Measurements from ENCODE around the gene TMEM143.
"Not testable (repeated sequence)": the region's sequence is repeated elsewhere in the genome, so short reads cannot be mapped to it uniquely, and the experiment has no call there.

The TMEM143 gene

GRCh38 chr19:48325265-48325910, 38.4 kb downstream of the TMEM143 start, which contains the start of gene EMP3:
Gene EMP3 (plus strand): TSS chr19:48325552. CDS start chr19:48326845, 1,293 bp downstream.
- peak; percentile 86 for DNase-seq

- peak; percentile 95 for DNase-seq
Measured at GRCh38 chr19:48321622-48322591, 41.8 kb downstream of the TMEM143 start.

- DNase-seq: peak; percentile 93
Measured at GRCh38 chr19:48321372-48321621, 42.4 kb downstream of the TMEM143 start.

GRCh38 chr19:48319647-48320541, 43.8 kb downstream of the TMEM143 start:
- DNase-seq: peak; percentile 81

DNA sequence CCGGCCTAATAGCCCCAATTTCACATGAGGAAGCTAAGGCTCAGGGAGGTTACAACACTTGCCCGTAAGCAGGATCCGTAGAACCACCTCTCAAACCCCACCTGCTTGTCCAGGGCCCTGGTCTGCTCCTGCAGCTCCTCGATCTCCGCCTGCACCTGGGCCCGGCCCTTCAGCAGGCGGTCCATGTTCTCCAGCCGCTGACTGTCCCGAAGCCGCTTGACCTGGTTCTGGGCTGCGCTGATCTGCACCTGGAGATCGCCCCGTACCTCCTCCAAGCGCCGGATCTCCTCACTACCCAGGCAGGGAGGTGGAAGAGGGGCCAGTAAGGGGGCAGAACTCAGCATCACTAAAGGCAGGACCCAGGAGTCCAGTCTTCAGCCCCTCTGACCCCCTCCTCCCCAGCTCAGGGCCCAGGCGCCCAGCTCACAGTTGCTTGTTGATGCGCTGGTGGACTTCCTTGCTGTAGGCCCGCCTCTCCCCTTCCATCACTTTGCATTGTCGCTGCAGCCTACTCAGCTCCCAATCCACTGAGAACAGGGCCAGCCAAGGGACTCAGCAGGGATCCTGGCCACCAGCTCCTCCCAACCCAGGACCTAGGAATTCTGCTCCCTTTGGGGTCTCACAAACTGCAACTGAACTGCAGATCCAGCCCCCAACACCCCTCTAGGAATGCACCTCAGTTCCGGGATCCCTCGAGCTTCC, 45.3 kb downstream of the TMEM143 start:
- no peak for DNase-seq

- not testable (repeated sequence) for DNase-seq
Measured at GRCh38 chr19:48317708-48317960, 46.1 kb downstream of the TMEM143 start.

DNA sequence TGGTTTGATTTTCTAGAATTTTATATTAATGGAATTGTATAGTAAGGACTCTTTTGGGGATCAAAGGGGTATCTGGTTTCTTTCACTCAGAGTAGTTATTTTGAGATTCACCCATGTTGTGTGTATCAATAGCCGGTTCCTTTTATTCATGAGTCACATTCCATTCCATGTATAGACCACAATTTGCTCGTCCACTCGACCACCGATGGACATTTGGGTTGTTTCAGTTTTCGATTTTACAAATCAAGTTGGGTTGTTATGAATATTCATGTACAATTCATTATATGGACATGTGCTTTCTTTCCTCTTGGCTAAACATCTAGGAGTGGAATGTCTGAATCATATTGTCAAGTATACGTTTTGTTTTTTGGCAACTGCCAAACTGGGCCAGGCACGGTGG, 48.0 kb downstream of the TMEM143 start:
- DNase-seq: no peak

GRCh38 chr19:48311384-48311783, 52.4 kb downstream of the TMEM143 start:
- no peak for DNase-seq

- DNase-seq: no peak
Measured at GRCh38 chr19:48310227-48310626, 53.5 kb downstream of the TMEM143 start.

- DNase-seq: not testable (repeated sequence)
Measured at GRCh38 chr19:48309731-48310130, 54.0 kb downstream of the TMEM143 start.

- no peak for DNase-seq
Measured at GRCh38 chr19:48308631-48309586, 54.8 kb downstream of the TMEM143 start.

DNA sequence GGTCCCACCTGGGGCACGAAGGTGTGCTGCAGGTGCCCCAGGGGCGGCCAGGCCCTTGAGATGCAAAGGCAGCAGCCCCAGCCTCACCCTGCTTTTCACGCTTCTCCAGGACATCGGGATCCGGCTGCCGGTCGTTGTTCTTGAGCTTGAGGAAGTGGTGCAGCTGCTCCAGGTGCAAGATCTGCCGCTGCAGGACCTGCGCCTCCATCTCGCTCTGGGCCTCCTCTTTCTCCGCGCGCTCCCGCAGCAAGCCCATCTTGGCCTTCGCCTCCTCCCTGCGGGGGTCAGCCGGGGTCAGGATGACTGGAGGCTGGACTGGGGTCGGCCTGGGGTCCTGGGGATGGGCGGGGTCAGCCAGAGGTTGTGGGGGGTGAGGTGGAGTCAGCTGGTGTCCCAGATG, 59.9 kb downstream of the TMEM143 start:
- no peak for DNase-seq

GRCh38 chr19:48303367-48303766, 60.4 kb downstream of the TMEM143 start:
- no peak for DNase-seq

DNA sequence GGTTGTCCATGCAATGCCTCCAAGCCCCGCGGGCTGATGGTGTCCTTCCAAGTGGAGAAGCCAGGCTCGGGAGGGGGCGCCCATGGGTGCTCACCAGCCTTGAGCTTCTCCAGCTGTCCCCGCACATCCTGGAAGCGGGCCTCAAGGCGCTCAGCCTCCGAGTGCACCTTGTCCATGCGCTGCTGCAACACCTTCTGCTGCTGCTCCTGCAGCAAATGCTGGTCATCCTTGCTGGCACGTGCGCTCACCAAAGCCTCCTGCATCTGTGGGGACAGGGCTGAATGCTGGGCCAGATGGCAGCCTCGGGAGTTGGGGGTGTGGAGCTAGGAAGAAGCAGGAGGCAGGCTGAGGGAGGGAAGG, 61.2 kb downstream of the TMEM143 start:
- no peak for DNase-seq

DNA sequence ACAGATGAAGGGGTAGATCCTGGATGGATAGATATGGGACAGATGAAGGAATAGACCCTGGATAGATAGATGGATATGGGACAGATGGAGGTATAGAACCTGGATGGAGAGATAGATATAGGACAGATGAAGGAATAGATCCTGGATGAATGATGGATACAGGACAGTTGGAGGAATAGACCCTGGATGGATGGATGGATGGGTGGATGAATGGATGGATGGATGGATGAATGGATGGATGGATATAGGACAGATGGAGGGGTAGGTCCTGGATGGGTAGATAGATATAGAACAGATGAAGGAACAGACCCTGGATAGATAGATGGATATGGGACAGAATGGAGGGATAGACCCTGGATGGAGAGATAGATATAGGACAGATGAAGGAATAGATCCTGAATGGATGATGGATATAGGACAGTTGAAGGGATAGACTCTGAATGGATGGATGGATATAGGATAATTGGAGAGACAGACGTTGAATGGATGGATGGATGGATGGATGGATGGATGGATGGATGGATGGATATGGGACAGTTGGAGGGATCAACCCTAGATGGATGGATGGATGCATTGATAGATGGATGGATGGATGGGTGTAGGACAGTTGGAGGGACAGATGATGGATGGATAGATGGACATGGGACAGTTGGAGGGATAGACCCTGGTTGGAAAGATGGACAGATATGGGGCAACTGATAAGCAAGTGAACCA, 61.7 kb downstream of the TMEM143 start:
- no peak for DNase-seq

- DNase-seq: no peak
Measured at GRCh38 chr19:48297975-48298374, 65.8 kb downstream of the TMEM143 start.

DNA sequence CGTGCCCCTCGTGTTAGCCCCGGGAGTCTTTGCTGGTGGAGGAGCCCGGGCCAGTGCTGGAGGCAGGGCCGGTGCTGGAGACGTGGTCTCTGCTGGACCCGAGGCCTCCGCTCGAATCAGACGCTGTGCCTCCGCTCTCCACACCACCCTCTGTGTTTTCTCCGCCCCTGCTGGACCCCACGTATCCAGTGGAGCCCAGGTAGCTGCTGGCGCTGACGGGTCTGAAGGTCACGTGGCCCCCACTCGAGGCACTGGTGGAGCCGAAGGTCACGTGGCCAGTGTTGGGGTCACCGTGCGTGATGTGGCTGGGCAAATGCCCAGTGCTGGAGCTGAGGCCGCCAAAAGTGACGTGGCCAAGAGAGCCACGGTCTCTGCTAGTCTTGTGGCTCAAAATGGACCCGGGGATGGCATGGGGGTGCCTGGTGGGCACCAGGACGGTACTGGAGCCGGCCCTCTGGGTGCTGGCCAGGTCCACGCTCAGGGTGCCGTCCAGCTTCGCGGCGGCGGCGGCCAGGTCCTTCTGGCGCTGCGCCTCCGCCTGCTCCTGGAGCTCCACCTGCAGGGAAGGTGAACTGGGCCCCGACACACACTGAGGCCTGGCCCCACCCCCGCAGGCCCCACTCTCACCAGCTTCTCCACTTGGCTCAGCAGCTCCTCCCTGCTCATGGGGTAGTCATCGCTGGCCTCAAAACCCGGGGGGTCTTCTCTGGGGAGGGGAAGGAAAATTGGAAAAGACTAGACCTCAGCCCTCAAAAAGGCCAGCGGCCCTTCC, 66.6 kb downstream of the TMEM143 start:
- no peak for DNase-seq

DNA sequence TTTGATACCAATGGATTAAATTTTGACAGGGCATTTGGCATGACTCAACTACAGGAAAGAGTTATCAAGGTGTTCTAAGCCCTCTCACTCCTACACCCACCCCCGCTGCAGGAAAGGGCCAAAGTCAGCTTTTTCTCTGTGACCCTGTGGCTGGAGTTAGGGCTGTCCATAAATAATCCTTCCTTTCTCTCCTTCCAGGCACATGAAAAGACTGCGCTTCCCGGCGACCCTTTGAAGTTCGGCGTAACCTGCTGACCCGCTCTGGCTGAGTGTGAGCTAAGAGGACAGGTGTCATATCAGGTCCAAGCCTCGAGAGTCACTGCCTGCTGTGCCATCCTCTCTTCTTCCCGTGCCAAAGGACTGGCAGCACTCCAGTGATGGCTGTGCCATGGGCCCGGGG, 68.3 kb downstream of the TMEM143 start:
- no peak for DNase-seq

- no peak for DNase-seq
Measured at GRCh38 chr19:48292798-48293197, 70.9 kb downstream of the TMEM143 start.

- DNase-seq: not testable (repeated sequence)
Measured at GRCh38 chr19:48291489-48291815, 72.3 kb downstream of the TMEM143 start.

All from stimulated activated CD4-positive, alpha-beta T cell treated with anti-CD3 and anti-CD28 coated beads, Interleukin-4, amount 100 ng/mL, for 24 hours (primary cell).